Activated CD4-positive, alpha-beta T cell treated with anti-CD3 and anti-CD28 coated beads, Interleukin-2, amount 10 ng/mL, durations not matched to agents 7 days and 5 days (primary cell): ENCODE results near the gene BRIP1. TPM values are rescaled to one million over a fixed set of nuclear protein-coding genes. Genes with fewer than 3 reads are reported as not detected.
"Not testable (repeated sequence)": the region's sequence is repeated elsewhere in the genome, so short reads cannot be mapped to it uniquely, and the experiment has no call there.

Experiments
- CTCF ChIA-PET: fragments of 350-600 bp; sonication (Branson Sonifier 250); formaldehyde crosslinking; loops from one replicate; lab custom pipeline; 2021; ENCODE audit warnings: antibody characterized with exemption; lab: Charles Lee
- POLR2A ChIA-PET: fragments of 350-600 bp; sonication (Branson Sonifier 250); formaldehyde crosslinking; loops from one replicate; lab custom pipeline; 2021; ENCODE audit warnings: antibody characterized with exemption; lab: Charles Lee
- DNase-seq: peaks from one replicate; pipeline ENCODE4 v3.0.0-alpha.2; 2020
- H3K27ac Mint-ChIP-seq: one replicate; pipeline ENCODE4 v1.8.0; 2021; ENCODE audit warnings: mild to moderate bottlenecking, moderate library complexity, mixed read lengths
- H3K27me3 Mint-ChIP-seq: one replicate; pipeline ENCODE4 v1.8.0; 2021; ENCODE audit warnings: mixed read lengths
- H3K36me3 Mint-ChIP-seq: one replicate; pipeline ENCODE4 v1.8.0; 2021; ENCODE audit warnings: low read depth, mixed read lengths
- H3K4me1 Mint-ChIP-seq: one replicate; pipeline ENCODE4 v1.8.0; 2021; ENCODE audit warnings: mixed read lengths
- H3K4me3 Mint-ChIP-seq: one replicate; pipeline ENCODE4 v1.8.0; 2021; ENCODE audit warnings: mild to moderate bottlenecking, moderate library complexity, mixed read lengths
- H3K9me3 Mint-ChIP-seq: one replicate; pipeline ENCODE4 v1.8.0; 2021; ENCODE audit warnings: mixed read lengths
- total RNA-seq, 2 experiments: library from RNA; stranded (reverse); gene quantifications; one replicate each; pipeline ENCODE4 v1.2.3, GENCODE V29; 2021

BRIP1 gene
- total RNA-seq, 2 experiments from 2014 or later, result 24.3 to 28.7 TPM

DNA sequence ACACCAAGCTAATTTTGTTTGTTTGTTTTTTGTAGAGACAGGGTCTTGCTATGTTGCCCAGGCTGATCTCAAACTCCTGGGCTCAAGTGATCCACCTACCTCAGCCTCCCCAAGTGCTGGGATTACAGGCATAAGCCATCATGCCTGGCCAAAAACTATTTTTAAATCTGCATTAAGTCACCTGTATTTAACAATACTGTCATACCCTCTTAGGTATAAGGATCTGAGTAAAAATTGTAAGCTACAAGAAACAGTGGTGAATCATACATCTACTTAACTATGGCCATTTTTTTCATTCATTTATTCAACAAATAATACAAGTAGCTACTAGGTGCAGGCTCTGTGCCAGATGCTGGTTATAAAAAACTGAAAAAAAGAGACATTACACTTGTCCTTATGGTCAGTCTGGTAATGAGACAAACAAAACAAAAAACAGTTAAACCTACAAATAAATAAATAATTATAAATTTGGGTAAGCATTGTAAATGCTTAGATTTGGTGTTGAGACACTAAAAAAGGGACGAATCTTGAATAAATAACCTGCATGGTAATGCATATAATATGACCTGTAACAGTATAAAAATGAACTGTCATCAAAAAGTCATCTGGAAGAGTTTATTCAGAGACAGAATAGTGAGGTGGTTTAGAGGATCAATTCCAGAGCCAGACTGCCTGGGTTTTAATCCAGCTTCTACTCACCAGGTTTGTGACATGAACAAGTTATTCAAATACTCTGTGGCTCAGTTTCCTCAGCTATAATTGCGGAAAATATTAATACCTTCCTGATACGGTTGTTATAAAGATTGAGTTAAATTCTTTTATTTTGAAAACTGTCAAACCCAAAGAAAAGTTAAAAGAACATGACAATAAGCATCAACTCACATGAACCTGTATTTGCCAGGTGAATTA is 26.8 kb downstream of the BRIP1 start:
- no peaks in the 10 kb centered on the region for H3K9me3 Mint-ChIP-seq
- H3K4me3 Mint-ChIP-seq, result no peak overlapping the region
- no peaks in the 10 kb centered on the region for H3K4me1 Mint-ChIP-seq
- ChIA-PET CTCF (interaction anchor here (0.7 to 1.3 kb wide), 5 partner anchors 26 to 424 kb away, joined by 3 read pairs; no protein-coding TSS in a partner anchor), POLR2A (no interaction called here)
- H3K27ac Mint-ChIP-seq, result no peak overlapping the region
- peaks cover 11% of the 10 kb centered on the region for H3K36me3 Mint-ChIP-seq
- no peaks in the 10 kb centered on the region for H3K27me3 Mint-ChIP-seq
- no peak for DNase-seq

GRCh38 chr17:61835606-61836005 is 27.7 kb downstream of the BRIP1 start:
- CTCF ChIA-PET, result interaction anchor here (1.1 kb wide), 1 partner anchor 230 kb away, joined by 3 read pairs; no protein-coding TSS in a partner anchor
- Mint-ChIP-seq H3K27ac (no peak overlapping the region), H3K4me3 (no peak overlapping the region), H3K36me3 (peaks cover 7% of the 10 kb centered on the region), H3K27me3 (no peaks in the 10 kb centered on the region), H3K9me3 (no peaks in the 10 kb centered on the region), H3K4me1 (no peaks in the 10 kb centered on the region)
- POLR2A ChIA-PET, result no interaction called here
- no peak for DNase-seq

DNA sequence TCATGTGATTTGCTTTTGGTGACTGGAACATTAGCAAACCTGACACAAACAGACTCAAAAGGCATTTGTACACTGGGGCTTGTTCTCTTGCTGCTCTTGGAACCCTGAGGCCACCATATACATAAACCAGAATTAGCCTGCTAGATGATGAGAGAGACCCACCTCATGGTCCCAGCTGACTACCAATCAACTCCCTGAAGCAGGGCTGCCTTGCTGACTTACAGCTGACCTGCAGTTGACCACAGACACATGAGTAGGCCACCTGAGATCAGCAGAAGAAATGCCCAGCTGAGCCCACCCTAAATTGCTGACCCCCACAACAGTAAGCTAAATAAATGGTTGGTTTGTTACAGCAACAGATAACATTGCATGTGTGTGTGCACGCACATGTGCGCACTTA is 28.7 kb downstream of the BRIP1 start:
- ChIA-PET CTCF (no interaction called here), POLR2A (no interaction called here)
- no peaks in the 10 kb centered on the region for H3K9me3 Mint-ChIP-seq
- no peaks in the 10 kb centered on the region for H3K4me1 Mint-ChIP-seq
- DNase-seq, result no peak
- H3K27me3 Mint-ChIP-seq, result no peaks in the 10 kb centered on the region
- H3K4me3 Mint-ChIP-seq, result no peak overlapping the region
- H3K36me3 Mint-ChIP-seq, result peaks cover 7% of the 10 kb centered on the region
- H3K27ac Mint-ChIP-seq, result no peak overlapping the region

DNA sequence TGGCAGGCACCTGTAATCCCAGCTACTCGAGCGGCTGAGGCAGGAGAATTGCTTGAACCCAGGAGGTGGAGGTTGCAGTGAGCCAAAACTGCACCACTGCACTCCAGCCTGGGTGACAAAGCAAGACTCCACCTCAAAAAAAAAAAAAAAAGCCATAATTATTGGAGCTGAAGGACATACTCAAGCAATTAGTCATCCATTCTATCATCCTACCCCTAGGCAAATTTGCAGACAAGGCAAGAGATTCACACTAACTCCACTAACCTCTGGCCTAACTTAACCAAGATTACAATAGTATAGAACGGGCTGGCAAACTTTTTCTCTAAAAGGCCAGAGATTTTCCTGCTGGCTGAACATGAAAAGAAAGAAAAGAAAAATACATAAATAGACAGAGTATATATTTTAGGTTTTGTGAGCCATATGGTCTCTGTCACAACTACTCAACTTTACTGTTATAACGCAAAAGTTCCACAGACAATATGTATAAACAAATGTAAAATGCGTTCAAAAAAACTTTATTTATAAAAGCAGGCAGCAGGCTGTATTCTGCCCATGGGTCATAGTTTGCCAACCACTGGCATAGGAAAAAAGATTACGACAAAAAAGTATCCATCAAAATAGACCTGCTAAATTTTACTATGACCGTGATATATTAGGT is 29.7 kb downstream of the BRIP1 start:
- ChIA-PET CTCF (interaction anchor here (0.6 kb wide), 2 partner anchors 54 to 708 kb away, joined by 4 to 5 read pairs; no protein-coding TSS in a partner anchor), POLR2A (interaction anchor here (0.5 kb wide), 1 partner anchor 73 kb away, joined by 6 read pairs; no protein-coding TSS in a partner anchor)
- DNase-seq, result no peak
- Mint-ChIP-seq H3K27ac (no peak overlapping the region), H3K4me3 (no peak overlapping the region), H3K36me3 (peaks cover 11% of the 10 kb centered on the region), H3K27me3 (no peaks in the 10 kb centered on the region), H3K4me1 (no peaks in the 10 kb centered on the region), H3K9me3 (no peaks in the 10 kb centered on the region)

DNA sequence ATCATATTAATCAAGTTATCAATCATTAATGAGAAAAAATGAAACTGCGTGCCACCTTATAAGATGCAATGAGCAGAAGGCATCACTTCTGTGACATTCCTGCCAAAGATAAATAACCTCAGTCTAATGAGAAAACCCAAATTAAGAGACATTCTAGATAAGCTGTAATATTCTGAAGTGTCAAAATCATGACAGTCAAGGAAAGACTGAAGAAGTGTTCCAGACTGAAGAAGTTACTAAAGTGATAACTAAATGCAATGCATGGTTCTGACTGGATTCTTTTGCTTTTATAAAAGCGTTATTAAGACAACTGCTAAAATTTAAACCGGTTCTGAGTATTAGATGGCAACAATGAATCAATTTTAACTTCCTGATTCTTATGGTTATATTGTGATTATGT is 30.9 kb downstream of the BRIP1 start:
- H3K9me3 Mint-ChIP-seq, result peaks cover 2% of the 10 kb centered on the region
- no peak for DNase-seq
- no peak overlapping the region for H3K4me3 Mint-ChIP-seq
- H3K4me1 Mint-ChIP-seq, result no peaks in the 10 kb centered on the region
- no peak overlapping the region for H3K27ac Mint-ChIP-seq
- H3K27me3 Mint-ChIP-seq, result no peaks in the 10 kb centered on the region
- ChIA-PET CTCF (no interaction called here), POLR2A (no interaction called here)
- peaks cover 19% of the 10 kb centered on the region for H3K36me3 Mint-ChIP-seq

DNA sequence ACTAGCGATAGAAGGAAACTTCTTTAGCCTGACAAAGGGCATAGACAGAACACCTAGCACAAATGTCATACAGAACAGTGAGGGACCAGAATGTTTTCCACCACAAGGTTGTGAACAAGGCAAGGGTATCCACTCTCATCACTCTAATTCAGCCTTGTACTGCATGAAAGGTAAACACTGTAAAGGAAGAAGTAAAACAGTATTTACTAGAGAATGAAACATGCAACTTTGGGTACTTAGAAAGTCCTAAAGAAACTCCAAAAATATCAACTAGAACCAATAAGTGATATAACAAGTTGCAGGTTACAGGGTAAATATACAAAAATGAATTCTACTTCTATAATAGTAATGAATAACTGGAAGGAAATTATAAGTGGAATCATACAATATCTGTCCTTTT is 32.2 kb downstream of the BRIP1 start:
- Mint-ChIP-seq H3K4me3 (no peak overlapping the region), H3K36me3 (peaks cover 27% of the 10 kb centered on the region), H3K27ac (no peak overlapping the region), H3K4me1 (no peaks in the 10 kb centered on the region), H3K27me3 (no peaks in the 10 kb centered on the region), H3K9me3 (peaks cover 2% of the 10 kb centered on the region)
- ChIA-PET CTCF (no interaction called here), POLR2A (no interaction called here)
- no peak for DNase-seq

DNA sequence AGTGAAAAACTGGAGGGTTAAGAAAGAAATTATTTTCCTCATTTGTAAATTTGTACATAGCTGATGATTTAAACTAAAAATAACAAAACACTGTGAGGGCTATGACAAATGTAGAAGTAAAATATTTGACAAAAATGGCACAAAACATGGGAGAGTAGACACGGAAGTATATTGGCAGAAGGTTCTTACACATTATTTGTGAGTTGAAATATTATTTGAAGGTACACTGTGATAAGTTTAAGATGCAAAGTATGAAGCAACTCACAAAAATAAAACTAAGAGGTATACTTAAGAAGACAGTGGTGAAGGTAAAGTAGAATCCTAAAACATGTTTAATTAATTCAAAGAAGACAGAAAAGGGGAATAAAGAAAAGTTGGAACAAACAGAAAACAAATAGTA is 34.6 kb downstream of the BRIP1 start:
- POLR2A ChIA-PET, result no interaction called here
- H3K4me3 Mint-ChIP-seq, result no peak overlapping the region
- H3K4me1 Mint-ChIP-seq, result no peaks in the 10 kb centered on the region
- CTCF ChIA-PET, result no interaction called here
- H3K36me3 Mint-ChIP-seq, result peaks cover 39% of the 10 kb centered on the region
- DNase-seq, result no peak
- peaks cover 2% of the 10 kb centered on the region for H3K9me3 Mint-ChIP-seq
- H3K27me3 Mint-ChIP-seq, result no peaks in the 10 kb centered on the region
- H3K27ac Mint-ChIP-seq, result no peak overlapping the region

DNA sequence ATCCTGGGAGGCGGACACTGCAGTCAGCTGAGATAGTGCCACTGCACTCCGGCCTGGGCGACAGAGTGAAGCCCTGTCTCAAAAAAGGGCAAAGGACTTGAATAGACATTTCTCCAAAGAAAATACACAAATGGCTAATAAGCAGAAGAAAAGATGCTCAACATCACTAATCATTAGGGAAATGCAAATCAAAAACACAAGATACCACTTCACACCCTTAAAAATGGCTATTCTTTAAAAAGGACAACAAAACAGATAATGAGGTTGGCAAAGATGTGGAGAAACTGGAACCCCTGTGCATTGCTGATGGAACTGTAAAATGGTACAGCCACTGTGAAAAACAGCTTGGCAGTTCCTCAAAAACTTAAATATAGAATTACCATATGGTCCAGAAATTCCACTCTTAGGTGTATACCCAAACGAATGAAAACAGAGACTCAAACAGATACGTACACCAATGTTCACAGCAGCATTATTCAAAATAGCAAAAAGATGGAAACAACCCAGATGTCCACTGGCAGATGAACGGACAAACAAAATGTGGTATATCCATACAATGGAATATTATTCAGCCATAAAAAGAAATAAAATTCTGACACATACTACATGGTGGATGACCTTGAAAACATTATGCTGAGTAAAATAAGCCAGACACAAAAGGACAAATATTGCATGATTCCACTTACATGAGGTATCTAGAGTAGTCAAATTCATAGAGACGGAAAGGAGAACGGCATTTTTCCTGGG is 35.5 kb downstream of the BRIP1 start:
- Mint-ChIP-seq H3K27me3 (no peaks in the 10 kb centered on the region), H3K27ac (no peak overlapping the region), H3K4me1 (no peaks in the 10 kb centered on the region), H3K4me3 (no peak overlapping the region), H3K36me3 (peaks cover 47% of the 10 kb centered on the region), H3K9me3 (peaks cover 2% of the 10 kb centered on the region)
- POLR2A ChIA-PET, result no interaction called here
- DNase-seq, result no peak
- CTCF ChIA-PET, result no interaction called here

GRCh38 chr17:61826866-61827265 is 36.5 kb downstream of the BRIP1 start:
- H3K4me1 Mint-ChIP-seq, POLR2A ChIA-PET, CTCF ChIA-PET, H3K4me3 Mint-ChIP-seq, H3K9me3 Mint-ChIP-seq, H3K27me3 Mint-ChIP-seq, H3K27ac Mint-ChIP-seq, DNase-seq: not testable (repeated sequence)
- H3K36me3 Mint-ChIP-seq, result peaks cover 55% of the 10 kb centered on the region

DNA sequence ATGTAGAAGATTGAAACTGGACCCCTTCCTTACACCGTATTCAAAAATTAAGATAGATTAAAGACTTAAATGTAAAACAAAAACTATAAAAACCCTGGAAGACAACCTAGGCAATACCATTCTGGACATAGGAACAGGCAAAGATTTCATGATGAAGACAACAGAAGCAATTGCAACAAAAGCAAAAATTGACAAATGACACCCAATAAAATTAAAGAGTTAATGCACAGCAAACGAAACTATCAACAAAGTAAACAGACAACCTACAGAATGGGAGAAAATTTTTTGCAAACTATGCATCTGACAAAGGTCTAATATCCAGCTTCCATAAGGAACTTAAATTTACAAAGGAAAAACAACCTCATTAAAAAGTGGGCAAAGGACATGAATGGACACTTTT is 37.1 kb downstream of the BRIP1 start:
- H3K4me3 Mint-ChIP-seq, H3K4me1 Mint-ChIP-seq, POLR2A ChIA-PET, H3K27me3 Mint-ChIP-seq, CTCF ChIA-PET, H3K9me3 Mint-ChIP-seq, H3K27ac Mint-ChIP-seq, DNase-seq: not testable (repeated sequence)
- H3K36me3 Mint-ChIP-seq, result peaks cover 59% of the 10 kb centered on the region

- Mint-ChIP-seq H3K36me3 (peaks cover 64% of the 10 kb centered on the region), H3K9me3 (peaks cover 2% of the 10 kb centered on the region), H3K27ac (no peak overlapping the region), H3K4me1 (peaks cover 2% of the 10 kb centered on the region), H3K27me3 (no peaks in the 10 kb centered on the region), H3K4me3 (no peak overlapping the region)
- DNase-seq, result no peak
- POLR2A ChIA-PET, result no interaction called here
- CTCF ChIA-PET, result interaction anchor here (0.7 kb wide), 1 partner anchor 811 kb away, joined by 3 read pairs; no protein-coding TSS in a partner anchor
Measured at GRCh38 chr17:61825448-61826137, 37.7 kb downstream of the BRIP1 start.
